IMR-90 (cell line): ENCODE results near the gene MYO5A. TPM values are rescaled to one million over a fixed set of nuclear protein-coding genes. Genes with fewer than 3 reads are reported as not detected.

Experiments
- ATAC-seq: fragments of 200-7000 bp; cut with Tn5 transposase; 2 replicates; pipeline ENCODE4 v1.9.1; 2020; ENCODE audit warnings: low read depth, mild to moderate bottlenecking, moderate library complexity
- BruUV-seq: library from RNA; stranded (reverse); fragments of 400-500 nt; replicated peaks from 2 replicates; lab custom pipeline; 2021; lab: Mats Ljungman, UMichigan
- CTCF ChIA-PET: fragments of 300-600 bp; formaldehyde crosslinking; extraction: SDS; loops from one replicate; lab custom pipeline; 2021; ENCODE audit warnings: antibody characterized with exemption; lab: Yijun Ruan, JAX
- POLR2A ChIA-PET: fragments of 300-600 bp; sonication (Branson Sonifier 250); formaldehyde crosslinking; loops from one replicate; lab custom pipeline; 2022; ENCODE audit warnings: antibody characterized with exemption; ENCODE audit not compliant: unreplicated experiment; lab: Charles Lee
- DNase-seq: peaks from one replicate; pipeline ENCODE4 v3.0.0; 2013
- H2AFZ ChIP-seq: replicated peaks from 2 replicates; pipeline ENCODE3; 2013; ENCODE audit warnings: low read length, mild to moderate bottlenecking; ENCODE audit not compliant: poor library complexity
- H2AK5ac ChIP-seq: 2 replicates; pipeline ENCODE4 v1.6.1; 2013; ENCODE audit warnings: low read depth, low read length, inconsistent platforms
- H2AK9ac ChIP-seq: replicated peaks from 2 replicates; pipeline ENCODE3; 2013; ENCODE audit warnings: mild to moderate bottlenecking, low read depth, low read length, moderate library complexity; ENCODE audit not compliant: poor library complexity
- H2BK120ac ChIP-seq: 2 replicates; pipeline ENCODE4 v1.6.1; 2013; ENCODE audit warnings: low read depth, low read length, inconsistent platforms
- H2BK15ac ChIP-seq: 3 replicates; pipeline ENCODE4 v1.6.1; 2013; ENCODE audit warnings: low read depth, low read length, inconsistent platforms
- H2BK20ac ChIP-seq: 2 replicates; pipeline ENCODE4 v1.6.1; 2013; ENCODE audit warnings: low read depth, mild to moderate bottlenecking, inconsistent platforms, low read length, moderate library complexity
- H2BK5ac ChIP-seq: 2 replicates; pipeline ENCODE4 v1.6.1; 2013; ENCODE audit warnings: mild to moderate bottlenecking, low read depth, low read length, inconsistent platforms; ENCODE audit not compliant: poor library complexity, severe bottlenecking
- H3K14ac ChIP-seq: replicated peaks from 2 replicates; pipeline ENCODE4 v1.6.1; 2013; ENCODE audit warnings: low read depth, low read length, inconsistent platforms
- H3K18ac ChIP-seq: 2 replicates; pipeline ENCODE4 v1.6.1; 2013; ENCODE audit warnings: low read depth, low read length, control low read depth
- H3K23ac ChIP-seq: 2 replicates; pipeline ENCODE4 v1.6.1; 2013; ENCODE audit warnings: low read depth, low read length, inconsistent platforms
- H3K27ac ChIP-seq: 2 replicates; pipeline ENCODE4 v1.5.1; 2013; ENCODE audit warnings: mild to moderate bottlenecking, control low read depth, low read length; ENCODE audit not compliant: insufficient read depth
- H3K27me3 ChIP-seq: 2 replicates; pipeline ENCODE4 v1.6.1; 2013; ENCODE audit warnings: low read length; ENCODE audit not compliant: control insufficient read depth, insufficient read depth
- H3K36me3 ChIP-seq: 2 replicates; pipeline ENCODE4 v1.6.1; 2013; ENCODE audit warnings: low read length, mixed read lengths; ENCODE audit not compliant: control insufficient read depth, insufficient read depth
- H3K4ac ChIP-seq: 2 replicates; pipeline ENCODE4 v1.6.1; 2013; ENCODE audit warnings: low read depth, low read length, inconsistent platforms
- H3K4me1 ChIP-seq: 2 replicates; pipeline ENCODE4 v1.6.1; 2013; ENCODE audit warnings: low read length, mixed read lengths; ENCODE audit not compliant: control insufficient read depth, insufficient read depth
- H3K4me2 ChIP-seq: 2 replicates; pipeline ENCODE4 v1.6.1; 2013; ENCODE audit warnings: low read depth, mild to moderate bottlenecking, control low read depth, low read length, moderate library complexity
- H3K4me3 ChIP-seq: 2 replicates; pipeline ENCODE4 v1.5.1; 2013; ENCODE audit warnings: low read depth, mild to moderate bottlenecking, control low read depth, low read length, moderate library complexity; ENCODE audit not compliant: insufficient read depth
- H3K56ac ChIP-seq: 2 replicates; pipeline ENCODE4 v1.6.1; 2013; ENCODE audit warnings: low read length, inconsistent platforms; ENCODE audit not compliant: insufficient read depth; ENCODE audit errors: extremely low read depth
- H3K79me1 ChIP-seq, 2 experiments: 2 replicates each; pipeline ENCODE4 v1.6.1; 2013; ENCODE audit warnings: low read length in 2 of 2, inconsistent platforms in 1 of 2, low read depth in 1 of 2
- H3K9ac ChIP-seq: 2 replicates; pipeline ENCODE4 v1.6.1; 2013; ENCODE audit warnings: low read depth, low read length, control low read depth
- H3K9me1 ChIP-seq: 2 replicates; pipeline ENCODE4 v1.6.1; 2013; ENCODE audit warnings: low read length, inconsistent platforms; ENCODE audit not compliant: insufficient read depth
- H3K9me3 ChIP-seq: 2 replicates; pipeline ENCODE4 v1.6.1; 2013; ENCODE audit warnings: low read length; ENCODE audit not compliant: control insufficient read depth, insufficient read depth
- H4K20me1 ChIP-seq: 2 replicates; pipeline ENCODE4 v1.6.1; 2013; ENCODE audit warnings: low read length, inconsistent platforms; ENCODE audit not compliant: insufficient read depth
- H4K5ac ChIP-seq: 2 replicates; pipeline ENCODE4 v1.6.1; 2013; ENCODE audit warnings: mild to moderate bottlenecking, low read depth, low read length, control low read depth
- H4K8ac ChIP-seq, 2 experiments: 2 replicates each; pipeline ENCODE4 v1.6.1; 2013; ENCODE audit warnings: low read depth in 2 of 2, low read length in 2 of 2, control low read depth in 1 of 2, inconsistent platforms in 1 of 2
- H4K91ac ChIP-seq: 2 replicates; pipeline ENCODE4 v1.6.1; 2013; ENCODE audit warnings: low read depth, low read length, inconsistent platforms; ENCODE audit not compliant: insufficient read depth
- FOS ChIP-seq: fragments of 150-350 bp; IDR thresholded peaks from 2 replicates; pipeline ENCODE4 v1.6.1; 2016; ENCODE audit warnings: low read depth, low read length
- MAFK ChIP-seq: IDR thresholded peaks from 2 replicates; pipeline ENCODE4 v1.6.1; 2012; ENCODE audit warnings: low read depth, low read length, improper control_type of control experiment
- MAZ ChIP-seq: IDR thresholded peaks from 2 replicates; pipeline ENCODE4 v1.6.1; 2012; ENCODE audit warnings: low read depth, mild to moderate bottlenecking, low read length, improper control_type of control experiment, moderate library complexity, borderline replicate concordance
- RFX5 ChIP-seq: IDR thresholded peaks from 2 replicates; pipeline ENCODE4 v1.8.0; 2012; ENCODE audit warnings: low read depth, mild to moderate bottlenecking, low read length, moderate library complexity
- WGBS, 2 experiments: methylation state at CpG; one replicate each; pipeline versions ENCODE4 v1.1.5 to v1.1.7; 2013; ENCODE audit warnings: missing lambda C conversion rate in 2 of 2; ENCODE audit not compliant: insufficient read length in 1 of 2; ENCODE audit errors: extremely low coverage in 2 of 2; 5-methylcytosine and 5-hydroxymethylcytosine counted together
- dilution Hi-C: fragments of 300-500 bp; cut with HindIII; formaldehyde crosslinking; loops from one replicate; pipeline ENCODE4 v1.14.3; 2018; ENCODE audit warnings: low sequenced_read_pairs; ENCODE audit not compliant: unreplicated experiment
- in situ Hi-C: fragments of 300-500 bp; cut with MboI; formaldehyde crosslinking; loops from 3 replicates; pipeline ENCODE4 v1.14.3; 2019; ENCODE audit warnings: low sequenced_read_pairs, inconsistent platforms, mixed read lengths
- intact Hi-C: fragments of 100-400 bp; cut with micrococcal nuclease; formaldehyde crosslinking; loops from 2 replicates; pipeline ENCODE4 v1.10.0; 2022
- polyA plus RNA-seq, 3 experiments: library from polyadenylated mRNA; depleted of rRNA; stranded (reverse); fragments of >200 nt; gene quantifications; 2 replicates each; pipeline ENCODE4 v1.2.3, GENCODE V29; 2012; ENCODE audit warnings: low replicate concordance in 1 of 3
- total RNA-seq: library from RNA; depleted of rRNA; stranded (reverse); fragments of >200 nt; gene quantifications from 2 replicates; pipeline ENCODE4 v1.2.3, GENCODE V29; 2012
- TF ChIP-seq, protein P1 (sequence below): fragments of 150-350 bp; IDR thresholded peaks from 2 replicates; pipeline ENCODE4 v1.6.1; 2016; ENCODE audit warnings: low read depth, mild to moderate bottlenecking, low read length, moderate library complexity, borderline replicate concordance

Gene MYO5A
- total and polyA plus RNA-seq, 2 of the 4 experiments (the other 2 are of a cell fraction): 19.4 to 69.2 TPM

- H2BK5ac ChIP-seq: no peak overlapping the region
- no peak overlapping the region for H2AK5ac ChIP-seq
- H3K4me3 ChIP-seq: no peak overlapping the region
- dilution Hi-C loops: no loop called here
- in situ Hi-C loops: no loop called here
- H2BK20ac ChIP-seq: no peak overlapping the region
- no peak overlapping the region for H3K18ac ChIP-seq
- no peaks in the 10 kb centered on the region for H3K9me1 ChIP-seq
- peaks cover 9% of the 10 kb centered on the region; the same call in 1 of the 2 replicates for H4K20me1 ChIP-seq
- H3K4me2 ChIP-seq: no peak overlapping the region
- POLR2A ChIA-PET: interaction anchor here (0.6 kb wide), 1 partner anchor 44 kb away, joined by 21 read pairs; no protein-coding TSS in a partner anchor
- H2BK120ac ChIP-seq: no peak overlapping the region
- ATAC-seq: no peak
- no peak overlapping the region for H2AK9ac ChIP-seq
- no peak overlapping the region for H2AFZ ChIP-seq
- H3K4ac ChIP-seq: no peak overlapping the region
- H3K14ac ChIP-seq: no peak overlapping the region
- H4K5ac ChIP-seq: no peak overlapping the region
- no peak overlapping the region for H2BK15ac ChIP-seq
- H3K9ac ChIP-seq: no peak overlapping the region
- intact Hi-C loops: loop anchor here (5.0 to 10.0 kb wide), 2 partner anchors 37 to 51 kb away; no protein-coding TSS in a partner anchor
- peaks cover 2% of the 10 kb centered on the region; the same call in 1 of the 2 replicates for H3K9me3 ChIP-seq
- CTCF ChIA-PET: interaction anchor here (1.0 to 1.2 kb wide), 2 partner anchors 26 to 206 kb away, joined by 3 read pairs; no protein-coding TSS in a partner anchor
- 100% methylated on average over 2 of the region's 3 CpGs; no CpG with 5 or more reads in 1 of the 2 experiments for WGBS, 2 experiments
- H3K79me1 ChIP-seq: peaks cover 25 to 37% of the 10 kb centered on the region in 2 experiments
- TF ChIP-seq RFX5 (no peak), FOS (no peak), MAZ (no peak), MAFK (no peak)
- TF ChIP-seq, protein P1, sequence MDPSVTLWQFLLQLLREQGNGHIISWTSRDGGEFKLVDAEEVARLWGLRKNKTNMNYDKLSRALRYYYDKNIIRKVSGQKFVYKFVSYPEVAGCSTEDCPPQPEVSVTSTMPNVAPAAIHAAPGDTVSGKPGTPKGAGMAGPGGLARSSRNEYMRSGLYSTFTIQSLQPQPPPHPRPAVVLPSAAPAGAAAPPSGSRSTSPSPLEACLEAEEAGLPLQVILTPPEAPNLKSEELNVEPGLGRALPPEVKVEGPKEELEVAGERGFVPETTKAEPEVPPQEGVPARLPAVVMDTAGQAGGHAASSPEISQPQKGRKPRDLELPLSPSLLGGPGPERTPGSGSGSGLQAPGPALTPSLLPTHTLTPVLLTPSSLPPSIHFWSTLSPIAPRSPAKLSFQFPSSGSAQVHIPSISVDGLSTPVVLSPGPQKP: no peak
- no peak for DNase-seq
- no peak overlapping the region for H4K91ac ChIP-seq
- no peak overlapping the region for H3K23ac ChIP-seq
- no peaks in the 10 kb centered on the region for H3K27me3 ChIP-seq
- H3K56ac ChIP-seq: no peak overlapping the region
- no peak overlapping the region for H4K8ac ChIP-seq
- BruUV-seq: no TSS peak
- H3K27ac ChIP-seq: no peak overlapping the region
- no peaks in the 10 kb centered on the region for H3K36me3 ChIP-seq
- peaks cover 7% of the 10 kb centered on the region for H3K4me1 ChIP-seq
Observed at GRCh38 chr15:52464040-52464439, 64.6 kb downstream of the MYO5A start.
